GM19438 (cell line): ENCODE data around the gene DCAF6.
"Not testable (repeated sequence)": the region's sequence is repeated elsewhere in the genome, so short reads cannot be mapped to it uniquely, and the experiment has no call there.

Source experiments
- ATAC-seq: cut with Tn5 transposase; IDR thresholded peaks from one replicate; pipeline ENCODE4 v1.9.1; 2021; ENCODE audit warnings: low read depth; ENCODE audit not compliant: unreplicated experiment

DCAF6 gene, protein sequence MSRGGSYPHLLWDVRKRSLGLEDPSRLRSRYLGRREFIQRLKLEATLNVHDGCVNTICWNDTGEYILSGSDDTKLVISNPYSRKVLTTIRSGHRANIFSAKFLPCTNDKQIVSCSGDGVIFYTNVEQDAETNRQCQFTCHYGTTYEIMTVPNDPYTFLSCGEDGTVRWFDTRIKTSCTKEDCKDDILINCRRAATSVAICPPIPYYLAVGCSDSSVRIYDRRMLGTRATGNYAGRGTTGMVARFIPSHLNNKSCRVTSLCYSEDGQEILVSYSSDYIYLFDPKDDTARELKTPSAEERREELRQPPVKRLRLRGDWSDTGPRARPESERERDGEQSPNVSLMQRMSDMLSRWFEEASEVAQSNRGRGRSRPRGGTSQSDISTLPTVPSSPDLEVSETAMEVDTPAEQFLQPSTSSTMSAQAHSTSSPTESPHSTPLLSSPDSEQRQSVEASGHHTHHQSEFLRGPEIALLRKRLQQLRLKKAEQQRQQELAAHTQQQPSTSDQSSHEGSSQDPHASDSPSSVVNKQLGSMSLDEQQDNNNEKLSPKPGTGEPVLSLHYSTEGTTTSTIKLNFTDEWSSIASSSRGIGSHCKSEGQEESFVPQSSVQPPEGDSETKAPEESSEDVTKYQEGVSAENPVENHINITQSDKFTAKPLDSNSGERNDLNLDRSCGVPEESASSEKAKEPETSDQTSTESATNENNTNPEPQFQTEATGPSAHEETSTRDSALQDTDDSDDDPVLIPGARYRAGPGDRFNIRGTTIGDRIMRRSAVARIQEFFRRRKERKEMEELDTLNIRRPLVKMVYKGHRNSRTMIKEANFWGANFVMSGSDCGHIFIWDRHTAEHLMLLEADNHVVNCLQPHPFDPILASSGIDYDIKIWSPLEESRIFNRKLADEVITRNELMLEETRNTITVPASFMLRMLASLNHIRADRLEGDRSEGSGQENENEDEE

DNA sequence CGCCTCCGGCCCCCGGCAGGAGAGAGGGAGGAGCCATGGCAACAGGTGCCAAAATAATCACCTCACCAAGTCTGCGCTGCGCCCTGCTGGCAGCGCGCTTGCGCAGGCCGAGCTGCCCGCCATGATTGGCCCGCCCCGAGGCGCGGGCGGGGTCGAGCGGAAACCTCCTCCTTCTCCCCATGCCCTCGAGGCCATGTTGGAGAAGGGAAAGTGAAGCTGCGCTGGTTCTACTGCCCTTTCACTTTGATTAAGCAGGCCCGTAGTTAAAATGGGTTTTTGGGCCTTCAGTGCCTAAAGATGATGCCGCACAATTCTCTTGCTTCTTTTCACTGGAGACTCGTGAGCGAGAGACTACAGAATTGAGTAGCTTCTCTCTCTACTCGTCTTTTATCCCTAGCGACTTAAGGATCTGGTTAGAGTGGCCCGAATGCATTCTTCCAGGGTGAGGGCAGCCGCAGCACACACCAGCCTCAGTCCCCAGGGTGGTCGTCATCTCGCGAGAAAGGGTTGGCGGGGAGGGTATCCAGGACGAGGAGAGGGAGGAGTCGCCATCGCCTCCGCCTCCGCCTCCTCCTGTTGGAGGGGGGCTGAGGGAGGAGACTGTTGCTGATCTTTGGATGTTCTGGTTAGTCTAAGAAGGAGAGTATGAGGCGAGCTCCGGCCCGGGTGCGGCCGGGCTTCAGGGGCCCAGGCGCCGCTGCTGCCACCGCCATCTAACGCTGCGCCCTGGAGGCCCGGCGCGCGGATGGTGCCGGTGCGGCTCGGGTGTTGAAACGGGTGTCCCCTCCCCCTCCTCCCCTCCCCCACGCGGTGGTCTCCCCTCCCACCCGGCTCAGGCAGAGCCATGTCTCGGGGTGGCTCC is at the start of gene DCAF6:
Gene DCAF6, plus strand, starts transcription at position 616 of the 862 bp plus-strand sequence. Its CDS starts 229 bp downstream, at position 845.
- peak; percentile 72 for ATAC-seq

DNA sequence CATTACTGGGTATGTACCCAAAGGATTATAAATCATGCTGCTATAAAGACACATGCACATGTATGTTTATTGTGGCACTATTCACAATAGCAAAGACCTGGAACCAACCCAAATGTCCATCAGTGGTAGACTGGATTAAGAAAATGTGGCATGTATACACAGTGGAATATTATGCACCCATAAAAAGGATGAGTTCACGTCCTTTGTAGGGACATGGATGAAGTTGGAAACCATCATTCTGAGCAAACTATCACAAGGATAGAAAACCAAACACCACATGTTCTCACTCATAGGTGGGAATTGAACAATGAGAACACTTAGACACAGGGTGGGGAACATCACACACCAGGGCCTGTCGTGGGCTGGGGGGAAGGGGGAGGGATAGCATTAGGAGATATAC is 49.3 kb upstream of the DCAF6 start:
- ATAC-seq = not testable (repeated sequence)

DNA sequence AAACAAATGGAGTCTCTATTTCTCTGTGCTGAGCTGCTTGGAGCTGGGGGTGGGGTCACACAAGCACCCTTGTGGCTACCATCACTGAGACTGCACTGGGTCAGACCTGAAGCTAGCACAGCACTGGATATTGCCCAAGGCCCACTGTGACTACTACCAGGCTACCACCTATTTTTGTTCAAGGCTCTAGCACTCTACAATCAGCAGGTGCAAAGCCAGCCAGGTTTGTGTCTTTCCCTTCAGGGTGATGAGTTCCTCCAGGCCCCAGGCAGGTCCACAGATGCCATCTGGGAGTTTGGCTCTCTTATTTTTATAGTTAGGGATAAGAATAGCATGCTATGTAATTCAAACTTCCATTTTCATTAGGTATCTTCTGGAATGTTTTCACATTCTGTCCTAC is 46.1 kb upstream of the DCAF6 start:
- no peak for ATAC-seq

DNA sequence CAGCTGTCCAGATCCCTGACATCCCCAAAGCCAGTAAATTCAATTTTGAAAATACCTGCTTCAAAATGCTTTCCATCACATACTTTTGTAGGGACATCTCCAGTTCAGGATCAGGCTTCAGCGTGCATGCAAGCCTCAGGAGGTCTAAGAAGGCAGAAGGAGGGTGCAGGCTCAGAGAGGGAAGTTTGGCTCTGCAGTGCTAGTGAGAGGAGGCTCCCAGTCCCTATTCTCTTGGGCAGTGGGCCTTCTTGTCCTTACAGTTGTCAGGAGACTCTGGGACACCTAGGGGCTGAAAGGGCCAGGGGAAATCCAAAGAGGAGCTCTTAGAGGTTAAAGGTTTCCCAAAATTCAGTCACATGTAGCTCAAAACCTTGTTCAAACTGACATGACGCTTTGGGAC is 42.7 kb upstream of the DCAF6 start:
- no peak for ATAC-seq

DNA sequence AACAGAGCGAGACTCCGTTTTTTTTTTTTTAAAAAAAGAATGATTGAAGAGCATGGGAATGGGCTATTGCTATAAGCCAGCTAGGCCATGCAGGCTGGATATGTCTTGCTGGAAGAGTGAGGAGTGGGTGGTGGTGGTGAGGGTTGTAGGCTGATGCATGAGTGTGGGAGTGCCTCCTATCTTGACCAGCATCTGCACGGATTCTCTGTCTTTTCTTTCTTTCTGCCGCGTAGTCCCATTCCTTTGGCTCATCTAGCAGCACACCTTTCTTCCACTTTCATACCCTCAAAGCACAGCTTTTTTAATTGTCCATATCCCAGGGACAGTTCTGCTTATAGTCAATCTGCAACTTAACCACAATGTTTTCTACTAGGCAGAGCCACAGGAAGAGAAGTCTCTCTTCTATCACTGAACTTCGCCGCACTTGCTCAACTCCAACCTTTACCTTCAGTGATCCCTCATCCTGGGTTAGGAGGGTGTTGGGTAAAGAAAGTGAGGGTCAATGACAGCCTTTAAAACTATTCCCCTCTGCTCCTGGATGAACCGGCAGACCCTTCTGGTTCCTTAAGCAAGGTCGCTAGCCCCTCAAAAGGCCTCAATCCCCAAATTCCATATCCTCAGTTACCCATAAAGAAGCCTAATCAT is 37.8 kb upstream of the DCAF6 start:
- ATAC-seq = no peak

DNA sequence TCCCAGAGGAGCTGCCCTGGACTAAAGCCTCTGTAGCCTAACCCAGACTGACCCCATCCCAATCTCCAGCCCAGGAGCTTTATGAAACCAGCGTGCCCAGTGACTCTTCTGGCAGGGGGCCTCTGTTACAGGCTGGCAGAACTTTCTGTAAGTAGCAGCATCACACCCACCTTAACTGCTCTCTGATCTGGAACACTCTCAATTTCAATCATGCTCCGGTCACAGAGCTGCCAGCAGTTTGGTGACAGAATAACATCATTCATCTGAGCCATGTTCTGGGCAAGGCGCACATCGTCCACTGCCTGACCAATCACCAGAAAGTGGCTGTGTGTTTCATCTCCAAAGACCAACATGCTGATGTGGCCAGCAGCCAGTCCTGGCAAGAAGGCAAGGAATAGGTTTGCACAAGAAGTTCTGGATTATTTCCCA is 37.2 kb upstream of the DCAF6 start:
- peak; percentile 62 for ATAC-seq

DNA sequence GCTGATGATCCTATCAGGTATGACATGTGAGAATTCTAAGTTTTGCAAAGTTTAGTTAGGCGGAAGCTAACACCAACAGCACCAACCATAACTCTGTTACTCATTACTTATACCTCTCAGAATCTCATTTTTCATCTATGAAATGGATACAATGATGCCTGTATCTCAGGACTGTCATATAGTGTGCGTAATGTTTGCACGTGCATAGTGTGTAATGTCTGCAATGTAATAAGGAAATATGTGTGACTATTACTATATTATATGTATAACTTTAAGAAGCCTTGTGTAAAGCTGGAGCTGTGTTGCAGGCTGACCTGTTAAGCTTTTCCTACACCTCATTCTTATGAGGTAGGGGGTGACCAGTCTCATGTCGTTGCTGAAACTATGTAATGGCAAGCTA is 35.6 kb upstream of the DCAF6 start:
- no peak for ATAC-seq

DNA sequence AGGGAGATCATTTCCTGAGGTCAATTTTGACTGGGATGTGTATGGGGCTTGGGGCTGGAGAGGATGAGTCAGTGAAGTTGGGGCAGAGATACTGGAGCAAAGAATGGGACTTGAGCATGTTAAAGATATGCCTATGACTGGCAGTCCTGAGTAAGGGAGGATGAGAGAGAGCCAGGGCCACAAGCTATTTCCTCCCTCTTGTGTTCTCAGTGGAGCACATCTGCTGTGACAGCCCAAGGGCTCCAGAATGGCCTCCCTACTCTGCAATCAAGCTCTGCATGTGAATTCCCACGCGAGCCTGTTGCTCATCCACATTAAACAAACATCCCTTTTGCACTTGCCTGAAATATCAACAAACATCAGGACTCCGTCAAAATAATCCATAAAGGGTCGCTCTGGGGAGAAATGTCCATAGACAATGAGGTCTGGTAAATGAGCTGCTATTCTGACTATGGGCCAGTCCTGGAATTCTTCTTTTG is 31.8 kb upstream of the DCAF6 start:
- ATAC-seq = no peak

DNA sequence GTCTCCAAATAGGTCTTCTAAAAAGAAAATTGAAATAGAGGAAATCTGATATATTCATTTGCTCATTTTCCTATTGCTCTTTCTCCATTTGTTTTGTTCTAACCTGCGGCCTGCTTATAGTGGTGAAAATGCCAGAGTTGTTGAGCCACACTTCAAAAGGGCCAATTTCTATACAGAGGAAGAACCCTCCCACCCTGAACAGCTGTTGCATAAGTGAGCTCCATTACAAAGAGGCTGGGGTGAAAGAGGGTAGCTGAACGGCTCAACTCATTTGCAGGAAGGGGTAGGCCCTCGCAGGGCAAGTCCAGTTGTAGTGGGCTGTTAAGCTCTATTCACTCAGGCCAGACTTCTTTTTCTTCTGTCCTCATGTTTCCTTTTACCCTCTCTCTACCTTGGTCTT is 31.3 kb upstream of the DCAF6 start:
- no peak for ATAC-seq

DNA sequence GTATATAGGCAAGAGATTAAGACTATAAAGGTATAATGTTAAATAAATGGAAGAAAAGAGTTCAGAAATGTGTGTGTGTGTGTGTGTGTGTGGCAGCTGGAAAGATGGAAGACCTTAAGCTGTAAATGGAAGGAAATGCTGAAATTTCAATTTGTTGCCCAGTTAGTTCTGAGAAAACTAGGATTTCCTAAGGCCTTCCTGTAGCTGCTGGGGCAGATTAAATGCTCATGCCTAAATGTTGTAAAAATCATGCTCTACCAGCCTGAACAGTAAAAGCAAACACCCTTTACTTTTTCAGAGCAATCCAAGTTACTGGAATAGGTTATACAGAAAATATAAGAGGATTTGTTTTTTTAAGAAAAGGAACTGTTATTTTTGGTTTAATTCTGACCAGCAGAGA is 30.8 kb upstream of the DCAF6 start:
- no peak for ATAC-seq

DNA sequence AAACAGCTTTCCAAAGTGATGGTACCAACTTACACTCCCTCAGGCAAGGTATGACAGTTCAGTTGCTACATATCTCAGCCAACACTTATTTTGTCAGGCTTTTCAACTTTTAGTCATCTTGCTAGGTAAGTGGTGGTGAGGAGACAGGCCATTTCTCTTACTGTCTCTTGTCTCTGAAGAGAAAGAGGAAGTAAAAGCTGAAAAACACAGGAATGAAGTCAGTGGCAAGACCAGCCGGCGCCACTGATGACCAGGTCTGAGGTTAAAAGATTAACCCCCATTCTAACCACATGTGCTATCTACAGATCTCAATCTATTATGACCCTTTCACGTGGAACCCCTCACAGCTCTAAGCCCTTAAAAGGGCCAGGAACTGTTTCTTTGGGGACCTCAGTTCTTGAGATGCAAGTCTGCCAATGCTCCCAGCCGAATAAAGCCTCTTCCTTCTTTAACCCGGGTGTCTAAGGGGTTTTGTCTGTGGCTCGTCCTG is 26.7 kb upstream of the DCAF6 start:
- ATAC-seq = no peak

DNA sequence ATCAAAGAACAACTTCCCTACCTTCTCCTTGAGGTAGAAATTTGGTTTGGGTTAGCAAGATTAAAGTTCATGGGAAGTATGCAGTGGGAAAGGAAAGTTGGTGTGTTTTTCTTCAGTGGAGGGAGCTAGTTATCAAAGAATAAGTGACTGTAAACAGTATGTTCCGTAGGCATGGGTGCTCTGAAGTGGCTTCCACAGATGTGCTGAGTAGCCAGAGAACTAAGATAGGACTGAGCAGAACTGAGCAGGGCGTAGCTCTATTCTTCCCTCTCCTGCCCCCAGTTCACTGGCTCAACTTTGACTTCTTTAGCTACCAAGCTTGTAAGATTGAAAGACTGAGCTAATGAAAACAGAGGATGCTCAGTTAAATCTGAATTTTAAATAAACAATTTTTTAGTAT is 26.0 kb upstream of the DCAF6 start:
- no peak for ATAC-seq

DNA sequence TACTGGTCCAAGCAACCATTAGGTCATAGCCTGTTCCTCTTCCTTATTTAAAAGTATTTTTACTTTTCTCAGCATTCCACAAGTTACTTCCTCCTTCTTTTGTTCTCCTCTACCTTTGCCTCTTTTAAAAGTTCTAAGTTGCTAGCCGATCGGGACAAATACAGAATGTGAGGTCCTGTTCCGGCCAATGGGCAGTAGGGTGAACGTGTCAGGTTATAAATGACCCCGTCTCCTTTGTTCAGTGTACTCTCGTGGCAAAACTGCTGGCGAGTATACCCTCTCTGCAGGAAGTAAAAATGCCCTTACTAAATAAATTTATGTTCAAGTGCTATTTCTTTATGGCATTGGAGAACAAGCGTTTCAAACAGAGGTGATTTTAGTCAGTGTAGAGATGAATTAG is 25.1 kb upstream of the DCAF6 start:
- ATAC-seq = no peak

DNA sequence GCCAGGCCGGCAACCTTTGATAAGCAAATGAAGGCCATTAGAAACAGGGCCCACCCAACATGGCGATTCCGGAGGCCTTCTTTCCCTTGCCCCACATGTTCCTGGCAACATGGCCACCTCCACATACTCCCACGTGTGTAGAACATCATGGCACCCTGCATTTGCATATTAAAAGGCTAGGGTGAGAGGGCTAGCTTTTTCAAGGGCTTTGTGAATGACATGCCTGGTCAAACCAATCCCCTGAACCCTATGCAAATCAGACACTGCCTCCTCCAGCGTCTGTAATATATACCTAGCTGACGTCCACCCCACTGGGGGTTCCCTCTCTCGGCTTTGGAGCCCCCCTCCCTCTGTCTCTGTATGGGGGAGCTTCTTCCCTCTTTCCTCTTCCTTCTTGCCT is 24.2 kb upstream of the DCAF6 start:
- ATAC-seq = no peak

DNA sequence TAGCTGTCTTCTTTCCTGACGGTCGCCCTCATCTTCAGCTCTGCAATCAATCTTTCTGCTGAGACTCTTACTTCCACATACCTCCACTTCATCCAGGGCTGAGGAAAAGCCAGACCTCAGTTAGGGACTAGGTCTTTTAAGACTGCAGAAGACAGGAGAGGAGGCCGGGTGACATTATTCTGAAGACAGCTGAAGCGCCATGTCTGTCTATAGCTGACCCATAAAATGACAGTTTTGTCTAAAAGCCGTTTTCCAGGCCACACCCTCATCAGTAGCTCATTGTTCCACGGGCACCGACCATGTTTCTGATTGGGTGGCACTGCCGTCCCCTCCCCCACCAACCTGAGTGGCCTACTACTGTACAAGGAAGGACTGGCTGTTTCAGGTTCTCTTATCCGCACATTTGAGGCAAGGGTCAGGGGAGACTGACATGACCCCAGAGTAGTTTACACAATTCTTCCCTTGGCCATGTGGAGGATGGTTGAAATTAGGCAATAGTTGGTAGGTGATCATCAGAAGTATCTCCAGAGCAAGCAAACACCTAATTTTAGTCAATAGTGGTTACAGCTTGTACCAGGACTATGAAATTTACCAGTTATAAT is 22.5 kb upstream of the DCAF6 start, which contains the start of gene ADCY10:
Gene ADCY10, minus strand, starts transcription at position 240 of the 602 bp plus-strand sequence. CDS start 8,994 bp downstream, outside the sequence.
- ATAC-seq = no peak

DNA sequence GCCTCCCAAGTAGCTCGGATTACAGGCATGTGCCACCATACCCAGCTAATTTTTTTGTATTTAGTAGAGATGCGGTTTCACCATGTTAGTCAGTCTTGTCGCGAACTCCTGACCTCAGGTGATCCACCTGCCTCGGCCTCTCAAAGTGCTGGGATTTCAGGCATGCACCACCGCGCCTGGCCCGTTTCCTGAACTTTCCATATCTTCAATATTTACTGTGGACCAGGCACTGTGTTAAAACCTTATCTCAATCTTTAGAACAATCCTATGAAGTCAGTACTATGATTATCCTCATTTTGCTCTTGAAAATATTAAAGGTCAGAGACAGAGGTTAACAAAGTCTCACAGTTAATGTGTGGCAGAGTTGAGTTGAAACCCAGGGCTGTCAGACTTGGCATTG is 20.9 kb upstream of the DCAF6 start:
- ATAC-seq = no peak

DNA sequence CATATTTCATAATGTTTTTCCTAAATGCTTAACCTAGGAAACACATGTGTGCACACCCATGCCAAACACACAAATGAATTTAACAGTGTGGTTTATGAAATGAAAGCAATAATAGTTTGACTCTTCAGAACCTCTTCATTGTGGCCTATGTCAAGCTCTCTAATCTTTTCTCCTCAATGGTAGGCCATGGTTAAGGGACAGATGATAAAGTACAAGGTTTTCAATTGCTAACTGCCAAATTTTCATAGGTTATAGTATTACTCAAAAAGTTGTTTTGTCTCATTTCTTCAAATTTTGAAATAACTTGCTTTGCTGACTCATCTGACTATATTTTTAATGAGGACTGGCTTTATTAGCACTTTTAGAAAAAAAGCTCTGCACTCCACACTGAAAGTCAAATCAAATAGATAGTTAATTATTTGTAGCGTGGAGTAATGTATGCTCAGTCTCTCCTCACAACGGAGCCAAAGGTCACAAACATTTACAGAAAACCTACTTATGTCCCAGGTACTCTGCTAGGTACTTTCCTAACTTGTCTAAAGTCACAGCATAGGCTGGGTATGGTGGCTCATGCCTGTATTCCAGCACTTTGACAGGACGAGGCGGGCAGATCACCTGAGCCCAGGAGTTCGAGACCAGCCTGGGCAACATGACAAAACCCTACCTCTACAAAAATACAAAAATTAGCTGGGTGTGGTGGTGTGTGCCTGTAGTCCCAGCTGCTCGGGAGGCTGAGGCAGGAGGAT is 19.5 kb upstream of the DCAF6 start:
- ATAC-seq = no peak

DNA sequence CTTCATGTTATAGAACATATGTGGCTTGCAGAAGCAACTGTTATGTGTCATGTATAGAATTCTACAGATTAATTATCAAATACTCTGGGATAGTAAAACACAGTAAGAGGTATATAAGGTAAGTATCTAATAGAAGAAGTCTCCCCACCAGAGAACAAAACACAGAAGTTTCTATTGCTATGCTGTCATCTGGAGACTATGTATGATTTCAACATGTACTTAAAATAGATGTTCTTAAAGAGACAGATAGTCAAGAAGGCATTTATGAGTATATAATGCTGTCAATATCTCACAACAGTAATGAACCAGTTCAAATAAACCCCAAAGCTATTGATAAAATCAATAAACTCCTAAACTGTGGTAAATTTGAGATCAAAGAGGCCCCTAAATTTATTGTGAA is 14.5 kb upstream of the DCAF6 start:
- no peak for ATAC-seq
